ENCODE data around the gene MAP7D1. TPM values are rescaled to one million over a fixed set of nuclear protein-coding genes. Genes with fewer than 3 reads are reported as not detected.

Gene MAP7D1
- total and polyA plus RNA-seq, 2 donors from 2014 or later, result 47.5 to 78.7 TPM

DNA sequence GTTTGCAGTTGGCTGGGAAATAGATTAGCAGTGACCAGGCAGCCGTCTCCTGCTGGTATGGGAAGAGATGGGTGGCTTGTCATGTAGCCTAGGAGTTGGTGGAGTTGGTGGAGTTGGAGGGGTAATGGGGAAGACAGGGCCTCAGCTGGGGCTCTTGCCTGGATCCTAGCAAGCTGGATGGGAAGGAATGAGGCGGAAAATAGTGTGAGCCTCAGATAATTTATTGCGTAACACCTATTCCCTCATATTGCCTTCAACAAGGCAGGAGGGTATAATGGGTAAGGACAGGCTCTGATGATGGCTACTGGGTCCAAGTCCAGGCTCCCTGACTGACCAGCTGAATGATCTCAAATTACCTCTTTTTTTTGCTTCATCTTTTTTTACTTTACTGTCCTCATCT is 12.6 kb downstream of the MAP7D1 start:
- Histone ChIP-seq H3K27me3 (ENCODE audit: control insufficient read depth, insufficient read depth, low read length) (no peaks in the 10 kb centered on the region), H3K36me3 (ENCODE audit: control insufficient read depth in 2 of 3, insufficient read depth in 3 of 3, low read length in 3 of 3) (peaks cover 3 to 21% (median 16%) of the 10 kb centered on the region in 3 donors), H3K27ac (ENCODE audit: low read depth in 2 of 2, low read length in 2 of 2) (no peak overlapping the region), H3K9ac (ENCODE audit: low read length in 3 of 3) (no peak overlapping the region), H3K9me3 (ENCODE audit: control insufficient read depth in 2 of 3, insufficient read depth in 1 of 3, low read length in 3 of 3) (no peaks in the 10 kb centered on the region), H3K4me1 (ENCODE audit: control insufficient read depth in 2 of 3, insufficient read depth in 2 of 3, low read depth in 1 of 3, low read length in 3 of 3) (peaks cover 0 to 9% (median 3%) of the 10 kb centered on the region in 3 donors), H3K4me3 (ENCODE audit: low read length in 3 of 3) (no peak overlapping the region)
- FAIRE-seq (no peak), DNase-seq (no peak)
- intact Hi-C loops (cut with DNase I), result no loop called here
- TF ChIP-seq, protein P1, sequence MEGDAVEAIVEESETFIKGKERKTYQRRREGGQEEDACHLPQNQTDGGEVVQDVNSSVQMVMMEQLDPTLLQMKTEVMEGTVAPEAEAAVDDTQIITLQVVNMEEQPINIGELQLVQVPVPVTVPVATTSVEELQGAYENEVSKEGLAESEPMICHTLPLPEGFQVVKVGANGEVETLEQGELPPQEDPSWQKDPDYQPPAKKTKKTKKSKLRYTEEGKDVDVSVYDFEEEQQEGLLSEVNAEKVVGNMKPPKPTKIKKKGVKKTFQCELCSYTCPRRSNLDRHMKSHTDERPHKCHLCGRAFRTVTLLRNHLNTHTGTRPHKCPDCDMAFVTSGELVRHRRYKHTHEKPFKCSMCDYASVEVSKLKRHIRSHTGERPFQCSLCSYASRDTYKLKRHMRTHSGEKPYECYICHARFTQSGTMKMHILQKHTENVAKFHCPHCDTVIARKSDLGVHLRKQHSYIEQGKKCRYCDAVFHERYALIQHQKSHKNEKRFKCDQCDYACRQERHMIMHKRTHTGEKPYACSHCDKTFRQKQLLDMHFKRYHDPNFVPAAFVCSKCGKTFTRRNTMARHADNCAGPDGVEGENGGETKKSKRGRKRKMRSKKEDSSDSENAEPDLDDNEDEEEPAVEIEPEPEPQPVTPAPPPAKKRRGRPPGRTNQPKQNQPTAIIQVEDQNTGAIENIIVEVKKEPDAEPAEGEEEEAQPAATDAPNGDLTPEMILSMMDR (IDR thresholded peaks at IDR 0.05; ENCODE audit: borderline replicate concordance, extremely low read depth, insufficient read depth), result no peak

DNA sequence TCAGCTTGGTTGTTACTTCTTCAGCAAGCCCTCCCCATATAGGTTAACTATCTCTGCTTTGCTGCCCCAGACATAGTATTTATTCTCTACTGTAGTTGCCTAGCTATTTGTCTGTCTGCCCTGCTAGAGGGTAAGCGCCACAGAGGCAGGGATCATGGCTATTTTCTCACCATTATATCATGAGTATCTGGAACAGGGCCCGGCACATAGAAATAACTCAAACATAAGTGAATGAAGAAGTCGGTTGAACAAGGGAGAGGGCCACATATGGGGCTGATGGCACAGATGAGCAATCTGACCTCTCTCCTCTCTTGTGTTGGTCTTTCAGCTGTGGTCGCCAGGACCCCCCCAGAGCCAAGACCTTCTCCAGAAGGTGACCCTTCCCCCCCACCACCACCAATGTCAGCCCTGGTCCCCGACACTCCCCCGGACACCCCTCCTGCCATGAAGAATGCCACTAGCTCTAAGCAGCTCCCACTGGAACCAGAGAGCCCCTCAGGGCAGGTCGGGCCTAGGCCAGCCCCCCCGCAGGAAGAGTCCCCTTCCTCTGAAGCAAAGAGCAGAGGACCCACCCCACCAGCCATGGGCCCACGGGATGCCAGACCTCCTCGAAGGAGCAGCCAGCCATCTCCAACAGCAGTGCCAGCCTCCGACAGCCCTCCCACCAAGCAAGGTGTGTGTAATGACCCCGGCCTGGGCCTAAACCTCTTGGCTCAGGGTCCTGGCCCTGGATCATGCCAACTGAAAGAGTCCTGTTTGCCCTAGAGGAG is 14.9 kb downstream of the MAP7D1 start:
- H3K9me3 ChIP-seq (ENCODE audit: control insufficient read depth in 2 of 3, insufficient read depth in 1 of 3, low read length in 3 of 3), result no peaks in the 10 kb centered on the region
- DNase-seq, result no peak
- no peak overlapping the region for H3K9ac ChIP-seq (ENCODE audit: low read length in 3 of 3)
- TF ChIP-seq, protein P1 (IDR thresholded peaks at IDR 0.05; ENCODE audit: borderline replicate concordance, extremely low read depth, insufficient read depth), result no peak
- no peak for FAIRE-seq
- H3K4me1 ChIP-seq (ENCODE audit: control insufficient read depth in 2 of 3, insufficient read depth in 2 of 3, low read depth in 1 of 3, low read length in 3 of 3), result peaks cover 0 to 14% (median 7%) of the 10 kb centered on the region in 3 donors
- no peak overlapping the region for H3K4me3 ChIP-seq (ENCODE audit: low read length in 3 of 3)
- peaks cover 9 to 30% (median 25%) of the 10 kb centered on the region in 3 donors for H3K36me3 ChIP-seq (ENCODE audit: control insufficient read depth in 2 of 3, insufficient read depth in 3 of 3, low read length in 3 of 3)
- intact Hi-C loops (cut with DNase I), result no loop called here
- H3K27ac ChIP-seq (ENCODE audit: low read depth in 2 of 2, low read length in 2 of 2), result no peak overlapping the region
- H3K27me3 ChIP-seq (ENCODE audit: control insufficient read depth, insufficient read depth, low read length), result no peaks in the 10 kb centered on the region

DNA sequence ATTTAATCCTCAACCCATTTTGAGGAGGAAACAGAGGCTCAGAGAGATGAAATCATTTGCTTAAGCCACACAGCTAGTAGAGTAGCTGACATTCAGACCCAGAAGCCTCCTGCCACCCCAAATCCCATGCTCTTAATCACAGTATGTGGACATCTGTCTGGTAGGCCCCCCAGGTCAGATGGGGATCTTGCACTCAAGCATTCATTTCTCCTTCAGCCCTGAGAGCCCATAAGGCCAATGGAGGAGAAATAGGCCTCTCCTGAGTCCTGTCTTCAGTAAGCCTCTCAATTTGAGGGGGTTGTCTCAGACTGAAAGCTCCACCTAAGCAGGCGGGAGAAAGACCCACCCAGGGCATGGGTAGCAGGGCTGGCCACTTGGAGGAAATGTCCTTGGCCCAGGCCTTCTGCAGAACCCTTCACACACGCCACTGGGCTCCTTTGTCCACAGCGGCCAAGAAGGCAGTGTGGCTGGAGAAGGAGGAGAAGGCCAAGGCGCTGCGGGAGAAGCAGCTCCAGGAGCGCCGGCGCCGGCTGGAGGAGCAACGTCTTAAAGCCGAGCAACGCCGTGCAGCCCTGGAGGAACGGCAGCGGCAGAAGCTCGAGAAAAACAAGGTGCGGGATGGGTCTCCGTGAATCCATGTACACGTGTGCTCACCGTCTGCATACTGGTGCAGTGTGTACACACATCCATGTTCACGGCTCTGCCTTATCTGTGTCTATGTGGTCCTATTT is 16.2 kb downstream of the MAP7D1 start:
- Histone ChIP-seq H3K9me3 (ENCODE audit: control insufficient read depth in 2 of 3, insufficient read depth in 1 of 3, low read length in 3 of 3) (no peaks in the 10 kb centered on the region), H3K4me1 (ENCODE audit: control insufficient read depth in 2 of 3, insufficient read depth in 2 of 3, low read depth in 1 of 3, low read length in 3 of 3) (peaks cover 0 to 12% (median 4%) of the 10 kb centered on the region in 3 donors), H3K27me3 (ENCODE audit: control insufficient read depth, insufficient read depth, low read length) (no peaks in the 10 kb centered on the region), H3K4me3 (ENCODE audit: low read length in 3 of 3) (no peak overlapping the region), H3K9ac (ENCODE audit: low read length in 3 of 3) (no peak overlapping the region), H3K27ac (ENCODE audit: low read depth in 2 of 2, low read length in 2 of 2) (no peak overlapping the region), H3K36me3 (ENCODE audit: control insufficient read depth in 2 of 3, insufficient read depth in 3 of 3, low read length in 3 of 3) (peaks cover 9 to 30% (median 26%) of the 10 kb centered on the region in 3 donors)
- TF ChIP-seq, protein P1 (IDR thresholded peaks at IDR 0.05; ENCODE audit: borderline replicate concordance, extremely low read depth, insufficient read depth), result no peak
- intact Hi-C loops (cut with DNase I), result no loop called here
- FAIRE-seq (no peak), DNase-seq (no peak)
